BE2C (cell line): ENCODE data around the gene CHDH. TPM values are rescaled to one million over a fixed set of nuclear protein-coding genes. Genes with fewer than 3 reads are reported as not detected.

Source experiments
- DNase-seq: peaks from one replicate; pipeline ENCODE4 v3.0.0-alpha.2; 2020
- H3K27me3 ChIP-seq: fragments of 250-450 bp; sonication (Bioruptor Pico); 2 replicates; pipeline ENCODE4 v1.5.1; 2020; ENCODE audit warnings: mild to moderate bottlenecking
- H3K36me3 ChIP-seq: fragments of 250-450 bp; sonication (Bioruptor Pico); 2 replicates; pipeline ENCODE4 v1.5.1; 2020; ENCODE audit warnings: mild to moderate bottlenecking
- H3K4me1 ChIP-seq: fragments of 250-450 bp; sonication (Bioruptor Pico); 2 replicates; pipeline ENCODE4 v1.5.1; 2020
- H3K4me3 ChIP-seq: 2 replicates; pipeline ENCODE4 v1.5.1; 2011; ENCODE audit warnings: low read depth, low read length
- H3K9me3 ChIP-seq: fragments of 250-450 bp; sonication (Bioruptor Pico); 2 replicates; pipeline ENCODE4 v1.5.1; 2020
- CTCF ChIP-seq: IDR thresholded peaks from 2 replicates; pipeline ENCODE4 v1.5.1; 2012; ENCODE audit warnings: mild to moderate bottlenecking, low read depth, low read length
- polyA plus RNA-seq: library from polyadenylated mRNA; unstranded; fragments of >200 nt; gene quantifications from one replicate; pipeline ENCODE4 v1.2.1, GENCODE V29; 2012; ENCODE audit warnings: low read depth, missing spikeins; ENCODE audit not compliant: insufficient read length, insufficient read depth

The CHDH gene
- not detected for polyA plus RNA-seq

- Histone ChIP-seq H3K4me3 (peak within 1 kb of the TSS; percentile 8; the same call in 1 of the 2 replicates), H3K4me1 (no peaks in the 10 kb centered on the region), H3K36me3 (no peaks in the 10 kb centered on the region), H3K9me3 (no peaks in the 10 kb centered on the region), H3K27me3 (peaks cover 21% of the 10 kb centered on the region)
- TF ChIP-seq CTCF, result no peak
- peak; percentile 19 for DNase-seq
These were observed at the start of gene CHDH, which contains the start of gene IL17RB for GRCh38 chr3:53846134-53846850. Gene CHDH, minus strand, starts transcription at chr3:53846419. Its CDS starts 22,411 bp downstream, at chr3:53824008. Gene IL17RB, plus strand, starts transcription at chr3:53846568. Its CDS starts 21 bp downstream, at chr3:53846589.

- Histone ChIP-seq H3K36me3 (peaks cover 3% of the 10 kb centered on the region; the same call in 1 of the 2 replicates), H3K27me3 (no peaks in the 10 kb centered on the region), H3K4me3 (peak overlapping the region; percentile 55), H3K4me1 (no peaks in the 10 kb centered on the region), H3K9me3 (no peaks in the 10 kb centered on the region)
- no peak for DNase-seq
- no peak for TF ChIP-seq CTCF
These were observed 46.0 kb upstream of the CHDH start for GRCh38 chr3:53892286-53892637.

GRCh38 chr3:53891497-53892285 lies 45.5 kb upstream of the CHDH start, which contains the start of gene SELENOK:
Gene SELENOK, minus strand, starts transcription at chr3:53891859.
- Histone ChIP-seq H3K9me3 (no peaks in the 10 kb centered on the region), H3K4me1 (no peaks in the 10 kb centered on the region), H3K36me3 (peaks cover 3% of the 10 kb centered on the region; the same call in 1 of the 2 replicates), H3K4me3 (peak within 1 kb of the TSS; percentile 76), H3K27me3 (no peaks in the 10 kb centered on the region)
- no peak for TF ChIP-seq CTCF
- peak; percentile 93 for DNase-seq

GRCh38 chr3:53890726-53891475 lies 44.7 kb upstream of the CHDH start:
- no peaks in the 10 kb centered on the region for H3K9me3 ChIP-seq
- TF ChIP-seq CTCF, result no peak
- peak overlapping the region; percentile 76 for H3K4me3 ChIP-seq
- peaks cover 3% of the 10 kb centered on the region; the same call in 1 of the 2 replicates for H3K36me3 ChIP-seq
- peak; percentile 9 for DNase-seq
- no peaks in the 10 kb centered on the region for H3K27me3 ChIP-seq
- H3K4me1 ChIP-seq, result no peaks in the 10 kb centered on the region

GRCh38 chr3:53888232-53888631 lies 42.0 kb upstream of the CHDH start:
- Histone ChIP-seq H3K4me1 (no peaks in the 10 kb centered on the region), H3K4me3 (no peak overlapping the region), H3K9me3 (no peaks in the 10 kb centered on the region), H3K36me3 (peaks cover 3% of the 10 kb centered on the region; the same call in 1 of the 2 replicates), H3K27me3 (no peaks in the 10 kb centered on the region)
- no peak for TF ChIP-seq CTCF
- no peak for DNase-seq
